HG03025 (cell line): ENCODE data around the gene ENG.
"Not testable (repeated sequence)": the region's sequence is repeated elsewhere in the genome, so short reads cannot be mapped to it uniquely, and the experiment has no call there.

Experiments used
- ATAC-seq: cut with Tn5 transposase; IDR thresholded peaks from one replicate; pipeline ENCODE4 v1.9.1; 2021; ENCODE audit warnings: mild to moderate bottlenecking, moderate library complexity; ENCODE audit not compliant: unreplicated experiment, low FRiP score

Gene ENG

GRCh38 chr9:127846443-127847177, 7.8 kb downstream of the ENG start:
- no peak for ATAC-seq

- ATAC-seq = not testable (repeated sequence)
These were observed 8.8 kb downstream of the ENG start for GRCh38 chr9:127845619-127846018.

GRCh38 chr9:127844821-127845359, 9.6 kb downstream of the ENG start:
- ATAC-seq = no peak

- no peak for ATAC-seq
These were observed 13.2 kb downstream of the ENG start for GRCh38 chr9:127841087-127841835.

GRCh38 chr9:127838375-127839078, 15.9 kb downstream of the ENG start:
- ATAC-seq = no peak

GRCh38 chr9:127837346-127837745, 17.1 kb downstream of the ENG start:
- no peak for ATAC-seq

- ATAC-seq = not testable (repeated sequence)
These were observed 17.9 kb downstream of the ENG start for GRCh38 chr9:127836561-127836960.

GRCh38 chr9:127835991-127836516, 18.4 kb downstream of the ENG start:
- ATAC-seq = no peak

GRCh38 chr9:127833555-127833954, 20.9 kb downstream of the ENG start:
- no peak for ATAC-seq

- ATAC-seq = no peak
These were observed 22.2 kb downstream of the ENG start for GRCh38 chr9:127832248-127832647.

GRCh38 chr9:127829205-127829906, 25.1 kb downstream of the ENG start:
- ATAC-seq = no peak

- no peak for ATAC-seq
These were observed 26.0 kb downstream of the ENG start for GRCh38 chr9:127828262-127829031.

GRCh38 chr9:127826253-127826913, 28.1 kb downstream of the ENG start:
- ATAC-seq = no peak

- no peak for ATAC-seq
These were observed 29.0 kb downstream of the ENG start for GRCh38 chr9:127825319-127826051.

GRCh38 chr9:127822108-127822507, 32.4 kb downstream of the ENG start:
- no peak for ATAC-seq

GRCh38 chr9:127818574-127818973, 35.9 kb downstream of the ENG start:
- no peak for ATAC-seq

GRCh38 chr9:127817881-127818434, 36.5 kb downstream of the ENG start:
- no peak for ATAC-seq

GRCh38 chr9:127816728-127817127, 37.7 kb downstream of the ENG start:
- ATAC-seq = no peak
